KOPT-K1 (cell line): ENCODE results near the gene UVRAG.
"Not testable (repeated sequence)": the region's sequence is repeated elsewhere in the genome, so short reads cannot be mapped to it uniquely, and the experiment has no call there.

Experiments
- H3K27ac ChIP-seq: fragments of 200-600 bp; sonication (generic); 2 replicates; pipeline ENCODE4 v1.5.1; 2016; ENCODE audit warnings: antibody characterized with exemption, mild to moderate bottlenecking, low read depth, low read length; ENCODE audit not compliant: poor library complexity, severe bottlenecking
- H3K36me3 ChIP-seq: fragments of 200-600 bp; sonication (generic); 2 replicates; pipeline ENCODE4 v1.5.1; 2017; ENCODE audit warnings: antibody characterized with exemption, mild to moderate bottlenecking, low read length, moderate library complexity; ENCODE audit not compliant: insufficient read depth
- H3K9me3 ChIP-seq: fragments of 200-600 bp; sonication (generic); 2 replicates; pipeline ENCODE4 v1.5.1; 2017; ENCODE audit warnings: antibody characterized with exemption, low read length, mild to moderate bottlenecking; ENCODE audit not compliant: insufficient read depth, poor library complexity, severe bottlenecking

The UVRAG gene

GRCh38 chr11:75831915-75832502 is 17.0 kb downstream of the UVRAG start:
- Histone ChIP-seq H3K9me3 (peaks cover 5% of the 10 kb centered on the region), H3K27ac (no peak overlapping the region), H3K36me3 (peaks cover 20% of the 10 kb centered on the region)

- peaks cover 5% of the 10 kb centered on the region for H3K9me3 ChIP-seq
- no peak overlapping the region for H3K27ac ChIP-seq
- H3K36me3 ChIP-seq, result peaks cover 20% of the 10 kb centered on the region
These were observed 19.7 kb downstream of the UVRAG start for GRCh38 chr11:75834728-75835127.

- peaks cover 5% of the 10 kb centered on the region for H3K9me3 ChIP-seq
- peaks cover 4% of the 10 kb centered on the region for H3K36me3 ChIP-seq
- no peak overlapping the region for H3K27ac ChIP-seq
These were observed 21.4 kb downstream of the UVRAG start for GRCh38 chr11:75836417-75836816.

- no peak overlapping the region for H3K27ac ChIP-seq
- no peaks in the 10 kb centered on the region for H3K9me3 ChIP-seq
- H3K36me3 ChIP-seq, result no peaks in the 10 kb centered on the region; the same call in 1 of the 2 replicates
These were observed 24.8 kb downstream of the UVRAG start for GRCh38 chr11:75839851-75840250.

GRCh38 chr11:75840522-75840921 is 25.5 kb downstream of the UVRAG start:
- no peaks in the 10 kb centered on the region for H3K9me3 ChIP-seq
- no peak overlapping the region for H3K27ac ChIP-seq
- H3K36me3 ChIP-seq, result no peaks in the 10 kb centered on the region; the same call in 1 of the 2 replicates

GRCh38 chr11:75841739-75842138 is 26.7 kb downstream of the UVRAG start:
- H3K36me3 ChIP-seq, result no peaks in the 10 kb centered on the region; the same call in 1 of the 2 replicates
- no peak overlapping the region for H3K27ac ChIP-seq
- no peaks in the 10 kb centered on the region for H3K9me3 ChIP-seq

GRCh38 chr11:75845324-75845723 is 30.3 kb downstream of the UVRAG start:
- Histone ChIP-seq H3K36me3 (no peaks in the 10 kb centered on the region), H3K27ac (no peak overlapping the region), H3K9me3 (no peaks in the 10 kb centered on the region)

- Histone ChIP-seq H3K36me3 (peaks cover 18% of the 10 kb centered on the region; the same call in 1 of the 2 replicates), H3K9me3 (no peaks in the 10 kb centered on the region), H3K27ac (no peak overlapping the region)
These were observed 34.9 kb downstream of the UVRAG start for GRCh38 chr11:75849894-75850293.

- H3K27ac ChIP-seq, result no peak overlapping the region
- H3K36me3 ChIP-seq, result peaks cover 18% of the 10 kb centered on the region; the same call in 1 of the 2 replicates
- no peaks in the 10 kb centered on the region for H3K9me3 ChIP-seq
These were observed 35.8 kb downstream of the UVRAG start for GRCh38 chr11:75850787-75851186.

GRCh38 chr11:75851203-75851602 is 36.2 kb downstream of the UVRAG start:
- H3K9me3 ChIP-seq, result no peaks in the 10 kb centered on the region
- peaks cover 18% of the 10 kb centered on the region; the same call in 1 of the 2 replicates for H3K36me3 ChIP-seq
- H3K27ac ChIP-seq, result no peak overlapping the region

GRCh38 chr11:75852406-75853017 is 37.5 kb downstream of the UVRAG start:
- Histone ChIP-seq H3K9me3 (no peaks in the 10 kb centered on the region), H3K36me3 (peaks cover 18% of the 10 kb centered on the region; the same call in 1 of the 2 replicates), H3K27ac (no peak overlapping the region)

GRCh38 chr11:75853563-75853962 is 38.6 kb downstream of the UVRAG start:
- not testable (repeated sequence) for H3K9me3 ChIP-seq, H3K27ac ChIP-seq
- peaks cover 18% of the 10 kb centered on the region; the same call in 1 of the 2 replicates for H3K36me3 ChIP-seq

- Histone ChIP-seq H3K27ac (no peak overlapping the region), H3K36me3 (peaks cover 18% of the 10 kb centered on the region; the same call in 1 of the 2 replicates)
These were observed 39.0 kb downstream of the UVRAG start for GRCh38 chr11:75853971-75854370.

GRCh38 chr11:75855206-75855605 is 40.2 kb downstream of the UVRAG start:
- H3K36me3 ChIP-seq, result peaks cover 18% of the 10 kb centered on the region; the same call in 1 of the 2 replicates
- H3K27ac ChIP-seq, result no peak overlapping the region
- H3K9me3 ChIP-seq, result no peaks in the 10 kb centered on the region

More at GRCh38 chr11:75853971-75854370, 39.0 kb downstream of the UVRAG start:
- no peaks in the 10 kb centered on the region for H3K9me3 ChIP-seq

- Histone ChIP-seq H3K9me3 (no peaks in the 10 kb centered on the region), H3K27ac (no peak overlapping the region), H3K36me3 (peaks cover 18% of the 10 kb centered on the region; the same call in 1 of the 2 replicates)
These were observed 41.9 kb downstream of the UVRAG start for GRCh38 chr11:75856912-75857311.

GRCh38 chr11:75858042-75858441 is 43.0 kb downstream of the UVRAG start:
- H3K36me3 ChIP-seq, result peaks cover 21% of the 10 kb centered on the region; the same call in 1 of the 2 replicates
- H3K27ac ChIP-seq, result no peak overlapping the region
- no peaks in the 10 kb centered on the region for H3K9me3 ChIP-seq
